GM06990 (cell line): ENCODE data around the gene HID1.

Experiments
- DNase-seq: peaks from one replicate; pipeline ENCODE4 v3.0.0-alpha.2; 2011; ENCODE audit not compliant: insufficient read length; ENCODE audit errors: extremely low read depth
- H3K27me3 ChIP-seq: replicated peaks from 2 replicates; pipeline ENCODE4 v1.6.0; 2011; ENCODE audit warnings: low read length; ENCODE audit not compliant: control insufficient read depth, insufficient read depth
- H3K36me3 ChIP-seq: 2 replicates; pipeline ENCODE4 v1.5.1; 2011; ENCODE audit warnings: low read length; ENCODE audit not compliant: control insufficient read depth, insufficient read depth
- H3K4me3 ChIP-seq: replicated peaks from 2 replicates; pipeline ENCODE4 v1.5.1; 2011; ENCODE audit warnings: low read depth, mild to moderate bottlenecking, control low read depth, low read length
- TF ChIP-seq, protein P1 (sequence below): IDR thresholded peaks from 2 replicates; pipeline ENCODE4 v1.5.1; 2011; ENCODE audit warnings: low read length, control low read depth, mild to moderate bottlenecking, inconsistent platforms; ENCODE audit not compliant: insufficient read depth, poor library complexity, severe bottlenecking

HID1 gene

DNA sequence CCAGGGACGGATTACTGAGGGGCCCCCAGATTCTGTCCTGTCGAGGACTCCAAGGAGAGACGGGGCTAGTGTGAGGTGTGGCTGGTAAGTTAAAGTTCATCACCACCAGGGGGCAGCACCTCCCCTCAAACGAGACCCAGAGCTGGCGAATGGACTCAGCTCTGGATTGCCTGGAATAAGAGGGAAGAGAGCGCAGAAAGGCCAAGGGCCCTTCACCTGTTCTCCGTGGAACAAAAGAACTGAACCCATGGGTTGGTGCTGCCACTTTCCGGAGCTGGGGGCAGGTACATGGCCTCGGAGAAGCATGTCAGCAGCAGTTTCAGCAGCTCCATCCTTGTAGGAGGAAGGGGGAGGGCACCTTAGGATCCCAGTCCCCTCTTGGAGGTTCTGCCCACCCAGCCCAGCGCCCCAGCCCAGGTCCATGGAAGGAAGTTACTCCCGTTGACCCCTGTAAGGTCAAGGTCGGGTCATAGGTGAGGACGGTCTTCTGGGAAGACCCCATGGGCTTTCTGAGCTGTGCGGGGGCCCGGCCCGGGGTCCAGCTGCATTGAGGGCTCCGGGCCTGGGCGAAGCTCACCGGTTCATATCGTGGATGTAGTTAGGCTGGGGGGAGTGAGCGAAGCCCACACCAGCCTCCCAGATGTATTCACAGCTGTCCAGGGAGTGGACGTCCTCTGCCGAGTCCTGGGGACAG is 10.8 kb downstream of the HID1 start:
- no peaks in the 10 kb centered on the region for H3K27me3 ChIP-seq
- H3K36me3 ChIP-seq: no peaks in the 10 kb centered on the region
- TF ChIP-seq, protein P1, sequence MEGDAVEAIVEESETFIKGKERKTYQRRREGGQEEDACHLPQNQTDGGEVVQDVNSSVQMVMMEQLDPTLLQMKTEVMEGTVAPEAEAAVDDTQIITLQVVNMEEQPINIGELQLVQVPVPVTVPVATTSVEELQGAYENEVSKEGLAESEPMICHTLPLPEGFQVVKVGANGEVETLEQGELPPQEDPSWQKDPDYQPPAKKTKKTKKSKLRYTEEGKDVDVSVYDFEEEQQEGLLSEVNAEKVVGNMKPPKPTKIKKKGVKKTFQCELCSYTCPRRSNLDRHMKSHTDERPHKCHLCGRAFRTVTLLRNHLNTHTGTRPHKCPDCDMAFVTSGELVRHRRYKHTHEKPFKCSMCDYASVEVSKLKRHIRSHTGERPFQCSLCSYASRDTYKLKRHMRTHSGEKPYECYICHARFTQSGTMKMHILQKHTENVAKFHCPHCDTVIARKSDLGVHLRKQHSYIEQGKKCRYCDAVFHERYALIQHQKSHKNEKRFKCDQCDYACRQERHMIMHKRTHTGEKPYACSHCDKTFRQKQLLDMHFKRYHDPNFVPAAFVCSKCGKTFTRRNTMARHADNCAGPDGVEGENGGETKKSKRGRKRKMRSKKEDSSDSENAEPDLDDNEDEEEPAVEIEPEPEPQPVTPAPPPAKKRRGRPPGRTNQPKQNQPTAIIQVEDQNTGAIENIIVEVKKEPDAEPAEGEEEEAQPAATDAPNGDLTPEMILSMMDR: peak; percentile 71
- no peak overlapping the region for H3K4me3 ChIP-seq
- peak; percentile 46 for DNase-seq

DNA sequence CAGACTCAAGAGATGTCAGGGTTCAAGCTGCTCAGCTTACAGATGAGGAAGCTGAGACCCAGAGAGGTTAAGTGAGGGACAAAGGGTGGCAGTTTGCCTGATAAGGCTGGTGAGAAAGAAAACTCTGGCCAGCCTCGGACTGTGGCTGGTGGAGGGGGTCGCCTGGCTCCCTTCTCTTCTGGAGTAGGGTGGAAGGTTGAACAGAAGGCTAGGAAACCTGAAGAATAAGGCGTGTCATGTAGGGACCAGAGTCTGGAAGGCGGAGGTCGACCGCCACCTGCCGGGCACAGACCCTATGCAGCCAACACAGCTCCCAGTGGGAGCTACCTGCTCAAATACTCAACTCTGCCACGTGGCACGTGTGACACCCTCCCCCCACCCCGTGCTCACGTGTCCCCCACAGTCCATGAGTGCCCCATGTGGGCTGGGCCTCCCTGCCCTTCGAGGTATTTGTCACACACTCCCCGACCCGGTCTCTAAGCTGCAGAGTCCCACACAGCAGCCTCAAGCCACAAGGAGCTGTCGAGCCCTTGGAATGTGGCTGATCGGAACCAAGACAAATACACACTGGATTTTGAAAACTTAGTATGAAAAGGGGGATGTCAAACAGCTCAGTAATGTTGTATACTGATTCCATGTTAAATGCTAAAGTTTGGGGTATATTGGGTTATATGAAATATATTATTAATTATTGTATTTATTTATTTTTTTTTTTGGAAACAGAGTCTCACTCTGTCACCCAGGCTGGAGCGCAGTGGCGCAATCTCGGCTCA is 11.8 kb downstream of the HID1 start:
- no peaks in the 10 kb centered on the region for H3K27me3 ChIP-seq
- peak; percentile 81 for DNase-seq
- TF ChIP-seq, protein P1: peak; percentile 80
- no peak overlapping the region for H3K4me3 ChIP-seq
- H3K36me3 ChIP-seq: no peaks in the 10 kb centered on the region

DNA sequence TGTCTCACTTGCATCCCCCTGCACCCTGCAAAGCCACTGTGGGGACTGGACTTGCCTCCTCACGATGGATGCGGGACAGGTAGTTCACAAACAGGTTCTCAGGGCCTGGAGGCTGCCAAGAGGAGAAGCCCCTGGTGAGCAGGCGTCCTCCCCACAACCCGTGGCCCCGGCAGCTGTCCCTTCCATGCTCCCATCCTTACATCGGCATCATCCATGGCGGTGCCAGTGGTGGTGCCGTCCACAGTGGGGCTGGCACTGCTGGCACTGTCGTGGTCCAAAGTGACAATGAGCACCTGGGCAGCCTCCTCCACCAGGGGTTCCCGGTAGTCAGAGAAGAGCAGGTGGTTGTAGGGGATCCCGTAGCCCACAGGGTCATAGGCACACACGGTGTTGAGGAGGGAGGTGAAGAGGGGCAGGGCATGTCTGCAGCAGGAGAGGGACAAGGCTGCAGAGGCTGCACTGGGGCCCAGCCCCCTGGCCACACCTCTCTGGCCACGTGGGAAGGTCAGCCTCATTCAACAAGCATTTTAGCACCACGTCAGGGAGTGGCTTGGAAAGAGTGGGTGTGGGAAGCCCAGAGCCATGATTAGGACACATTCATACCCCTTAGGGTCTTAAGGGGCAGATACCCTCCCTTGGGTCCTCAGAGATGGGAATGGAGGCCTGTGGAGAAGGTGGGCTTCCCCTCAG is 12.6 kb downstream of the HID1 start:
- no peaks in the 10 kb centered on the region for H3K27me3 ChIP-seq
- TF ChIP-seq, protein P1: no peak
- H3K36me3 ChIP-seq: no peaks in the 10 kb centered on the region
- no peak overlapping the region for H3K4me3 ChIP-seq
- no peak for DNase-seq

DNA sequence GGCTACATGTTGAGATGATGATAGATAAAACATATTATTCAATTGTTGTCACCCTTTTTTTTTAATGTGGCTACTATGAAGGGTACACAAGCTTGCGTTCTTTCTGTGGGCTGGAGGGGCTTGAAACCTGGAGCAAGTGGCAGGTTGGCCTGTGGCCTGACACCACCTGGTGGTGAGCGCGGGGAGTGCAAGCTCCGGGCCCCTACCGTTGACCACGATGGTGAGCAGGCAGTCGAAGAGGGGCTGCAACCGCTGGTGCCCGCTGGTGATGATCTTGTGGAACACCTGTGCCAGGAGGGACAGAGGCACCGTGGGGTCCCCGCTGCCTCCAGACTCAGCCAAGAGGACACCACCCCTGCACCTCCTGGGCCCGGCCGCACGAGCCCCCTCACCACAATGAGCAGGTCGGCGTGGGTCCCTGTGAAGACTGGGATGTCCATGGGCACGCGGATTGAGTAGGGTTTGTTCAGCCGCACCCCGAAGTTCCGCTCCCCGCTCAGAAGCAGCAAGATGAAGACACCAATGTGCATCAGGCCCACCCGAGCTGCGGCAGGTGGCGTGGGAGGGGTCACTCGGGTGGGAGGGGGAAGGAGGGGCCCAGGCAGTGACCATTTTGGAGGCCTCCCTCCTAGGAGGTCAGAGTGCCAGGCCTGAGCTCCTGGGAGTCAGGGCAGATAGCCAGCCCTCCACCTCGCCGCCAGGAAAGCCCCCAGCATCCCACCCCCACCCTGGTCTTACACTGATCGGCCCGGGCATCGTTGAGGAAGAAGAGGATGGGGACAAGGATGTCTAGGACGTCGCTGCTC is 14.4 kb downstream of the HID1 start:
- TF ChIP-seq, protein P1: peak; percentile 96
- H3K36me3 ChIP-seq: no peaks in the 10 kb centered on the region
- H3K27me3 ChIP-seq: no peaks in the 10 kb centered on the region
- DNase-seq: peak; percentile 74
- H3K4me3 ChIP-seq: no peak overlapping the region

DNA sequence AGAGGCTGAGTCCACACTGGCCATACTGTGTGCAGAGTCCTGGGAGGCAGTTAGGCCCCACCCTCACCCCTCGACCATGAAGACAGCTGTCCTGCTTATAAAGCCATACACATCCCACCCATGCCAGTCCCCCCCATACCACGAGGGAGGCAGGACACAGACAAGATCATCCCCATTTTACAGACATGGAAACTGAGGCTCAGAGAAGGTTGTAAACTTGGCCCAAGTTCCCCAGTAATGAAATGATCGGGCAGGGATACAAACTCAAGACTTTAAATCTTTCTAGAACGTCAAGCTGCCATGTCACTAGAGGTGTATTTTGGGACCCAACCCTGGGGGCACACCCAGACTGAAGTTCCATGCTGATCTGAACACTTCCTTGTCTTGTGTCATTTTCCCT is 16.5 kb downstream of the HID1 start:
- TF ChIP-seq, protein P1: no peak
- no peaks in the 10 kb centered on the region for H3K27me3 ChIP-seq

More for the DNA sequence above, 16.5 kb downstream of the HID1 start:
- H3K4me3 ChIP-seq: no peak overlapping the region
- no peaks in the 10 kb centered on the region for H3K36me3 ChIP-seq
- no peak for DNase-seq
